Stimulated activated memory B cell treated with anti-CD40 and anti-IgM and Interleukin-4, amounts not matched to agents 10 μg/mL and 1 μg/mL and 100 μg/mL, for 72 hours (primary cell): ENCODE measurements around the gene SMAD7.

ENCODE experiments used
- ATAC-seq: fragments of 150-1000 bp; cut with Tn5 transposase; 2 replicates; pipeline ENCODE4 v1.10.0; 2021
- H3K27ac Mint-ChIP-seq: one replicate; pipeline ENCODE4 v1.8.0; 2022; ENCODE audit warnings: mild to moderate bottlenecking, mixed read lengths
- H3K27me3 Mint-ChIP-seq: one replicate; pipeline ENCODE4 v1.8.0; 2022; ENCODE audit warnings: mixed read lengths
- H3K36me3 Mint-ChIP-seq: one replicate; pipeline ENCODE4 v1.8.0; 2022; ENCODE audit warnings: mixed read lengths
- H3K4me1 Mint-ChIP-seq: one replicate; pipeline ENCODE4 v1.8.0; 2022; ENCODE audit warnings: mixed read lengths
- H3K4me3 Mint-ChIP-seq: one replicate; pipeline ENCODE4 v1.8.0; 2022; ENCODE audit warnings: mild to moderate bottlenecking, moderate library complexity, mixed read lengths
- H3K9me3 Mint-ChIP-seq: one replicate; pipeline ENCODE4 v1.8.0; 2022; ENCODE audit warnings: mixed read lengths

Gene SMAD7

DNA sequence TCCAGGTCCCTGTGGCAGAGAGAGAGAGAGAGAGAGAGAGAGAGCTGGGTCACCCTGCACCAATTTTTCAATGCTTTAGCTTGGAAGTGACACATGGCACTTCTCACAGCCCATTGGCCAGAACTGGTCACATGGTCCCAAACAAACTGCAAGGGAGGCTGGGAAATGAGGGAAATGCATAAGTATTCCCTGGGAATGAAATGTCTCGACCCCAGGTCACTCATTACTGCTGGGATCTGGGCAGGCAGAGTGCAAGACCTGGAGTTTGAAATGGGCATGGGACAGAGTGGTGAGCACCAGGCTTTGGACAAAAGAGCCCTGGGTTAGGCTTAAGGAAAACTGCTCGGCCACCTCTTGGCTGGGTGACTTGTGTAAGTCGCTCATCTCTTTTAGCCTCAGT is 37.0 kb downstream of the SMAD7 start:
- no peak overlapping the region for H3K4me3 Mint-ChIP-seq
- H3K27me3 Mint-ChIP-seq: no peaks in the 10 kb centered on the region
- ATAC-seq: no peak
- no peaks in the 10 kb centered on the region for H3K36me3 Mint-ChIP-seq
- H3K9me3 Mint-ChIP-seq: no peaks in the 10 kb centered on the region
- H3K4me1 Mint-ChIP-seq: peaks cover 18% of the 10 kb centered on the region
- H3K27ac Mint-ChIP-seq: no peak overlapping the region

GRCh38 chr18:48913201-48913600 is 37.6 kb downstream of the SMAD7 start:
- no peaks in the 10 kb centered on the region for H3K9me3 Mint-ChIP-seq
- no peak overlapping the region for H3K27ac Mint-ChIP-seq
- H3K36me3 Mint-ChIP-seq: no peaks in the 10 kb centered on the region
- peaks cover 16% of the 10 kb centered on the region for H3K4me1 Mint-ChIP-seq
- ATAC-seq: peak; percentile 65
- no peak overlapping the region for H3K4me3 Mint-ChIP-seq
- no peaks in the 10 kb centered on the region for H3K27me3 Mint-ChIP-seq

DNA sequence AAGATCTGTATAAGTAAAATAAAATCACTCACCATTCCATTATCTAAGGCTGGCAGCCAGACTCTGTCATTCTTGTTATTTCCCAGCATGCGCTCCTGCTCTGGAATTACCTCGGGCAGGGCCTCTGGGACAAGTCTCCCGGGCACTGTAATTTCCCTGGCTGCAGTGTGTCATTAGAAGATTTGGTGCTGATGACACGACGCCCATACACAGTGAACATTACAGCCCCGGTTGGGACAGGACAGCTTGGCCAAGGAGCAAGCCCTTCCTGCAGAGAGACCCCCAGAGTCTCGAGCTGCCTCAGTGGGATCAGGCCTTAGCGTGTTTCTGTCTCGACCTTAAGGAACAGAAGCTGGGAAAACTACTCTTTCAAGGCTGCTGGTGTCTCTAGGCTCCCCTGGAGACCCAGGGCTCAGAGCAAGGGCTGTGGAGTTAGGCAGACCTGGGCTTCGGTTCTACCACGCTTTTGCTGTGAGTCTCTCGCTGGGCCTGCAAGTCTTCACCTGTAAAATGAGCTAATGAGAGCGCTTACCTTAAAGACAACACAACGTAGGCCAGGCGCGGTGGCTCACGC is 39.7 kb downstream of the SMAD7 start:
- ATAC-seq: no peak
- Mint-ChIP-seq H3K4me3 (no peak overlapping the region), H3K9me3 (no peaks in the 10 kb centered on the region)

GRCh38 chr18:48909721-48910120 is 41.0 kb downstream of the SMAD7 start:
- Mint-ChIP-seq H3K36me3 (peaks cover 7% of the 10 kb centered on the region), H3K27ac (no peak overlapping the region), H3K27me3 (no peaks in the 10 kb centered on the region), H3K4me3 (no peak overlapping the region), H3K4me1 (peaks cover 6% of the 10 kb centered on the region), H3K9me3 (peaks cover 7% of the 10 kb centered on the region)
- ATAC-seq: no peak

More for the DNA sequence above, 39.7 kb downstream of the SMAD7 start:
- Mint-ChIP-seq H3K27ac (no peak overlapping the region), H3K27me3 (no peaks in the 10 kb centered on the region), H3K4me1 (peaks cover 6% of the 10 kb centered on the region), H3K36me3 (no peaks in the 10 kb centered on the region)

GRCh38 chr18:48908916-48909315 is 41.8 kb downstream of the SMAD7 start:
- H3K4me3 Mint-ChIP-seq: no peak overlapping the region
- peaks cover 16% of the 10 kb centered on the region for H3K36me3 Mint-ChIP-seq
- peaks cover 13% of the 10 kb centered on the region for H3K9me3 Mint-ChIP-seq
- no peaks in the 10 kb centered on the region for H3K27me3 Mint-ChIP-seq
- no peak overlapping the region for H3K27ac Mint-ChIP-seq
- ATAC-seq: no peak
- peaks cover 6% of the 10 kb centered on the region for H3K4me1 Mint-ChIP-seq

DNA sequence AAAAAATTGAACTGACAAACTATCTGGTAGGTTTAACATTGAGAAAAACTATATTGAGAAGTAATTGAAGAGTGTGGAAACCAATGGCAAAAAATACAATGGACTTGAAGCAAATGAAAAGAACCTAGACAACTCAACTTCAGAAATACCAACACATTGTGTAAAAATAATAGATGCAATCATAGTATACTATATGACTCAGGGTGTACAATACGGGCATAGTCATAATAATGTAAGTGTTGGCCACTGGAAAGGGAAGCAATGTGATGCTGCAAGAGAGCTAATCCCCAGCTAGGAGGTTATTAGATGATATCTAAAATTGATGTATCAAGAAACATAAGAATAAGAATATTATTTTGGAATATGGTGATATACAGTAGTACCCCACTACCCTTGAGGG is 45.3 kb downstream of the SMAD7 start:
- Mint-ChIP-seq H3K27ac (no peak overlapping the region), H3K36me3 (peaks cover 16% of the 10 kb centered on the region), H3K4me3 (no peak overlapping the region), H3K27me3 (no peaks in the 10 kb centered on the region), H3K4me1 (peaks cover 6% of the 10 kb centered on the region), H3K9me3 (peaks cover 16% of the 10 kb centered on the region)
- ATAC-seq: no peak

GRCh38 chr18:48904847-48905394 is 45.8 kb downstream of the SMAD7 start:
- Mint-ChIP-seq H3K9me3 (peaks cover 16% of the 10 kb centered on the region), H3K27me3 (no peaks in the 10 kb centered on the region), H3K4me3 (no peak overlapping the region), H3K27ac (no peak overlapping the region), H3K4me1 (peaks cover 11% of the 10 kb centered on the region), H3K36me3 (peaks cover 16% of the 10 kb centered on the region)
- no peak for ATAC-seq

DNA sequence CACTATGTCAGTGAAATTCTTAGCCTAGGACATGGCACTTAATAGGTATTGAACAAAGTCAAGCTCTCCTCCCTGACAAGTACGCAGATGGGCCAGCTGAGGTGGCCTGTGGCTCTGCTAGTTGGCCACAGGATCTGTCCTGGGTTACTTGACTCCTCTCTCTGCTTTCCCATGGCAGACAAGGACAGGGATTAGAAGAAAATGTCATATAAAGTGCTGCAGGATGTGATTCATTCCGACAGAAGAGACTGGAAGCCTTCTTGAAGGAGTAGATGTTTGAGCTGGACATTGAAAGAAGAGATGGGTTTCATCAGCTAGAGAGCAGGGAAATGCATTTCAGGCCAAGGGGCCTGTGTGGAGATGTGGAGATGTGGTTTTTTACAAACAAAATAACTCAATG is 46.7 kb downstream of the SMAD7 start:
- H3K9me3 Mint-ChIP-seq: peaks cover 16% of the 10 kb centered on the region
- H3K27me3 Mint-ChIP-seq: no peaks in the 10 kb centered on the region
- peaks cover 16% of the 10 kb centered on the region for H3K4me1 Mint-ChIP-seq
- no peak for ATAC-seq
- no peak overlapping the region for H3K4me3 Mint-ChIP-seq
- peaks cover 16% of the 10 kb centered on the region for H3K36me3 Mint-ChIP-seq
- H3K27ac Mint-ChIP-seq: no peak overlapping the region

DNA sequence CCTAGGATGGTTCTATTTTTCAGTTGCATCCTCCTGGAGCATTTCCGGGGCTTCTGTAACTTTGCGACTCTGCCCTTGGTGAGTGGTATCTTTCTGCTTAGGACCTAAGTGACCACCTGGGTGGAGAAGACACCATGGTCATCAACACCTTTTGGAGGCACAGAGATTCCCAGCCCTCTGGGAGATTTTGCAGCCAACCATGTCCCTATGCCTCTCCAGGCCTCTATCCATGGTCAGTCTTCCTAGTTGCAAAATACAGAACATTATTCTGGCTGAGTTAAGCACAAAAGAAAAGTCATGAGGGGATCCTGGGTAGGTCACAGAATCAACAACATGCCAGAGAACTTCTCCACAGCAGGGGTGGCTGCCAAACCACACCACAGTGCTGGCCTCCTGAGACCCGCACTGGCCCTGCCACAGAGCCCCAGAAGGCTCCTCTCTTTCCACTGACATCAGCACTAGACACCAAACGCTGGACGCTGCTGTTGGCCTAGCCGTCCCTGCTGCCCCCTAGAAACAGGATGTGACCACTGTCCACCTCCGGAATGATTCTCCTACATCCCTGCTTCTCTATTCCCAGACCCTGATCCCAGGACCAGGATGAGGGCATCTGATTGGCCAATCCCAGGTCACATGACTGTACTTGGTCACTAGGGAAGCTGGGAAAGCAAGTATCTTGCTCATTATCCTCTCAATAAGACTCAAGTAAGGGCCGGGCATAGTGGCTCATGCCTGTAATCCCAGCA is 47.7 kb downstream of the SMAD7 start:
- Mint-ChIP-seq H3K27ac (no peak overlapping the region), H3K4me1 (peaks cover 12% of the 10 kb centered on the region), H3K9me3 (peaks cover 16% of the 10 kb centered on the region), H3K27me3 (no peaks in the 10 kb centered on the region), H3K36me3 (peaks cover 16% of the 10 kb centered on the region), H3K4me3 (no peak overlapping the region)
- no peak for ATAC-seq

GRCh38 chr18:48902023-48902855 is 48.5 kb downstream of the SMAD7 start:
- peak; percentile 18 for ATAC-seq
- H3K27me3 Mint-ChIP-seq: no peaks in the 10 kb centered on the region
- no peak overlapping the region for H3K4me3 Mint-ChIP-seq
- peaks cover 16% of the 10 kb centered on the region for H3K36me3 Mint-ChIP-seq
- no peak overlapping the region for H3K27ac Mint-ChIP-seq
- H3K4me1 Mint-ChIP-seq: peaks cover 15% of the 10 kb centered on the region
- peaks cover 16% of the 10 kb centered on the region for H3K9me3 Mint-ChIP-seq

GRCh38 chr18:48901145-48902022 is 49.4 kb downstream of the SMAD7 start:
- Mint-ChIP-seq H3K27ac (no peak overlapping the region), H3K4me3 (no peak overlapping the region), H3K27me3 (no peaks in the 10 kb centered on the region)

DNA sequence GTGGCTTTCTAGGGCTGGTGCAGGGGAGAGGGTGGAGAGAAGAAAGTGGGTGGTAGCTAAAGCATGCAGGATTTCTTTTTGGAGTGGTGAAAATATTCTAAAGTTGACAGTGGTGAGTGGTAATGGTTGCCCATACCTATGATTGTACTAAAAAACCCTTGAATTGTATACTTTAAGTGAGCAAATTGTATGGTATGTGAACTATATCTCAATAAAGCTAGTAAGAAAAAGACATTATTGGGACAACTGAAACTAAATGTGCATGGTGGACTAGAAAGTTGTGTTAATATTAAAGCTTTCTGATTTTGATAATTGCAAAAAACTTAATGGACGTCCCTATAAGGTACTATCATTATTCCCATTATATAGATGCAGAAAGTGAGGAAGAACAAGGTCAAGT is 50.3 kb downstream of the SMAD7 start:
- H3K27ac Mint-ChIP-seq: no peak overlapping the region
- H3K9me3 Mint-ChIP-seq: peaks cover 16% of the 10 kb centered on the region
- H3K4me1 Mint-ChIP-seq: peaks cover 30% of the 10 kb centered on the region
- ATAC-seq: no peak
- H3K27me3 Mint-ChIP-seq: no peaks in the 10 kb centered on the region
- H3K36me3 Mint-ChIP-seq: peaks cover 16% of the 10 kb centered on the region
- no peak overlapping the region for H3K4me3 Mint-ChIP-seq

More at GRCh38 chr18:48901145-48902022, 49.4 kb downstream of the SMAD7 start:
- Mint-ChIP-seq H3K9me3 (peaks cover 16% of the 10 kb centered on the region), H3K36me3 (peaks cover 16% of the 10 kb centered on the region), H3K4me1 (peaks cover 23% of the 10 kb centered on the region)
- no peak for ATAC-seq

DNA sequence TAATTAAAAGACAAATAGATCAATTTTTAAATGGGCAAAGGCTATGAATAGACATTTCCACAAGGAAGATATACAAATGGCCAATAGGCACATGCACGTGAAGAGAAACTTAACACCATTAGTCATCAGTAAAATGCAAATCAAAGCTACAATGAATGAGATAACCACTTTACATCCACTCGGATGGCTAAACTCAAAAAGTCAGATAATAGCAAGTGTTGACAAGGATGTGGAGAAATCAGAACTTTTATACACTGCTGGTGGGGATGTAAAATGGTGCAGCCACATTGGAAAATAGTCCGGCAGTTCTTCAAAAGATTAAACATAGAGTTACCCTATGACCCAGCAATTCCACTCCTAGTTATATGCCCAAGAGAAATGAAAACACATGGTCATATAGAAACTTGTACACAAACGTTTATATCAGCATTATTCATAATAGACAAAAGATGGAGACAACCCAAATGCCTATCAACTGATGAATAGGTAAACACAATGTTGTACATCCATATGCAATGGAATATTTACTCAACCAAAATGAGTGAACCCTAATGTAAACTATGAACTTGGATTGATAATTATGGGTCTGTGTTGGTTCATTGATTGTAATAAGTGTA is 51.1 kb downstream of the SMAD7 start:
- H3K36me3 Mint-ChIP-seq: peaks cover 8% of the 10 kb centered on the region
- H3K27ac Mint-ChIP-seq: no peak overlapping the region
- H3K4me3 Mint-ChIP-seq: no peak overlapping the region
- H3K4me1 Mint-ChIP-seq: peaks cover 30% of the 10 kb centered on the region
- no peak for ATAC-seq
- no peaks in the 10 kb centered on the region for H3K27me3 Mint-ChIP-seq
- H3K9me3 Mint-ChIP-seq: peaks cover 8% of the 10 kb centered on the region

DNA sequence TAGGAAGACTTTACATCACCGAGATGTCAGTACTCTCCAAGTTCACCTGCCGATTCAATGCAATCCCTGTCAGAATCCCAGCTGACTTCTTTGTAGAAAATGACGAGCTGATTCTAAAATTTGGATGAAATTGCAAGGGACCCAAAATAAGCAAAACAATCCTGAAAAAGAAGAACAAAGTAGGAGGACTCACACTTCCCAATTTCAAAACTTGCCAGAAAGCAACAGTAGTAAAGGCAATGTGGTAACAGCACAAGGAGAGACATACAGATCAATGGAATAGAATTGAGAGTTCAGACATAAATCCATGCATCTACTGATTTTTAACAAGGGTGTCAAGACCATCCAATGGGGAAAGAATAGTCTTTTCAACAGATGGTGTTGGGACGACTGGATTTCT is 52.2 kb downstream of the SMAD7 start:
- no peak overlapping the region for H3K4me3 Mint-ChIP-seq
- ATAC-seq: no peak
- H3K27ac Mint-ChIP-seq: no peak overlapping the region
- H3K36me3 Mint-ChIP-seq: no peaks in the 10 kb centered on the region
- H3K4me1 Mint-ChIP-seq: peaks cover 30% of the 10 kb centered on the region
- H3K9me3 Mint-ChIP-seq: peaks cover 3% of the 10 kb centered on the region
- no peaks in the 10 kb centered on the region for H3K27me3 Mint-ChIP-seq
